H1 (cell line): ENCODE data around the gene CRHR1. TPM values are rescaled to one million over a fixed set of nuclear protein-coding genes. Genes with fewer than 3 reads are reported as not detected.

Experiments used
- BACH1 ChIP-seq: IDR thresholded peaks from 2 replicates; pipeline ENCODE4 v1.6.1; 2012; ENCODE audit warnings: low read length, improper control_type of control experiment
- CBX5 ChIP-seq: fragments of 300-800, 300-1000 bp; sonication (generic); IDR thresholded peaks from 2 replicates; pipeline ENCODE4 v1.7.1; 2016; ENCODE audit warnings: antibody characterized with exemption, low read length, low read depth
- CBX8 ChIP-seq: fragments of 300-800, 300-1000 bp; sonication (generic); IDR thresholded peaks from 2 replicates; pipeline ENCODE4 v1.7.1; 2016; ENCODE audit warnings: low read depth, low read length, borderline replicate concordance
- CTCF ChIP-seq, 3 experiments: IDR thresholded peaks; 1 replicate in 2 of 3; 2 replicates in 1 of 3; pipeline versions ENCODE4 v1.5.1 to v1.6.1; 2011; ENCODE audit warnings: low read length in 3 of 3, mild to moderate bottlenecking in 3 of 3, inconsistent platforms in 2 of 3, low read depth in 1 of 3, moderate library complexity in 1 of 3; ENCODE audit not compliant: insufficient read depth in 1 of 3; ENCODE audit errors: control extremely low read depth in 1 of 3
- EGR1 ChIP-seq: IDR thresholded peaks from 2 replicates; pipeline ENCODE4 v1.6.1; 2011; ENCODE audit warnings: low read depth, low read length, borderline replicate concordance
- SUZ12 ChIP-seq: fragments of 200-600 bp; sonication (generic); IDR thresholded peaks from 2 replicates; pipeline ENCODE4 v1.6.1; 2012; ENCODE audit warnings: mild to moderate bottlenecking, inconsistent platforms, low read length, moderate library complexity, mixed read lengths
- polyA plus RNA-seq, 7 experiments: library from polyadenylated mRNA; depleted of rRNA in 3 of 7; stranded (reverse) in 5 of 7; unstranded in 2 of 7; fragments of >200 nt in 5 of 7; fragments of 200-250 nt in 2 of 7; gene quantifications; 1 replicate in 5 of 7; 2 replicates in 1 of 7; 4 replicates in 1 of 7; pipeline versions ENCODE4 v1.2.1 to v1.2.3, GENCODE V29; 2011 to 2013; ENCODE audit warnings: missing spikeins in 2 of 7, mixed read lengths in 2 of 7
- total RNA-seq: library from RNA; stranded (reverse); fragmentation: NEBNext Ultra II Directional; extraction: Animal tissue kit (Norgen Biotek cat#: 25700); gene quantifications from 2 replicates; pipeline ENCODE4 v1.2.1, GENCODE V29; 2021

Gene CRHR1
- total and polyA plus RNA-seq, 2 of the 8 experiments (the other 6 are each of a cell fraction or from before 2014, with no cell fraction given): 0.56 to 1.7 TPM

- TF ChIP-seq CBX8: no peak
- no peak for TF ChIP-seq EGR1
- no peak for TF ChIP-seq SUZ12
- no peak for TF ChIP-seq CTCF (IDR thresholded peaks at IDR 0.05; ENCODE audit: control extremely low read depth in 1 of 3, insufficient read depth in 1 of 3, low read depth in 1 of 3, low read length in 3 of 3)
- TF ChIP-seq CBX5: no peak
- TF ChIP-seq BACH1: no peak
These were observed 92.4 kb downstream of the CRHR1 start (continued) for GRCh38 chr17:45876539-45876938.
